DOHH2 (cell line): ENCODE results near the gene FARP2.

Experiments
- H3F3A ChIP-seq: fragments of 200-600 bp; sonication (generic), shearing (Covaris generic); 2 replicates; pipeline ENCODE4 v1.6.0; 2016; ENCODE audit warnings: antibody characterized with exemption, mild to moderate bottlenecking; ENCODE audit not compliant: control insufficient read depth, insufficient read depth
- H3K27ac ChIP-seq: fragments of 200-600 bp; sonication (generic); 2 replicates; pipeline ENCODE4 v1.5.1; 2014; ENCODE audit warnings: low read depth, mild to moderate bottlenecking, low read length, moderate library complexity
- H3K27me3 ChIP-seq: fragments of 200-600 bp; sonication (generic); 2 replicates; pipeline ENCODE4 v1.6.1; 2014; ENCODE audit warnings: mild to moderate bottlenecking, low read length, mixed read lengths; ENCODE audit not compliant: control insufficient read depth
- H3K36me3 ChIP-seq: fragments of 200-600 bp; sonication (generic); 2 replicates; pipeline ENCODE4 v1.6.1; 2014; ENCODE audit warnings: mild to moderate bottlenecking, low read length, moderate library complexity, mixed read lengths; ENCODE audit not compliant: control insufficient read depth
- H3K4me1 ChIP-seq: fragments of 200-600 bp; sonication (generic); 2 replicates; pipeline ENCODE4 v1.6.1; 2014; ENCODE audit warnings: mild to moderate bottlenecking, low read length, mixed read lengths; ENCODE audit not compliant: control insufficient read depth
- H3K4me2 ChIP-seq: fragments of 200-600 bp; sonication (generic); 2 replicates; pipeline ENCODE4 v1.6.0; 2014; ENCODE audit warnings: mild to moderate bottlenecking, low read length, moderate library complexity
- H3K4me3 ChIP-seq: fragments of 200-600 bp; sonication (generic); 2 replicates; pipeline ENCODE4 v1.5.1; 2014; ENCODE audit warnings: mild to moderate bottlenecking, low read length, mixed read lengths
- H3K79me2 ChIP-seq: fragments of 200-600 bp; sonication (generic); 2 replicates; pipeline ENCODE4 v1.6.1; 2014; ENCODE audit warnings: mild to moderate bottlenecking, low read length, mixed read lengths; ENCODE audit not compliant: control insufficient read depth
- H3K9me2 ChIP-seq: fragments of 200-600 bp; sonication (generic); replicated peaks from 2 replicates; pipeline ENCODE4 v1.6.1; 2014; ENCODE audit warnings: mild to moderate bottlenecking, low read length, mixed read lengths; ENCODE audit not compliant: control insufficient read depth
- H3K9me3 ChIP-seq: fragments of 200-600 bp; sonication (generic); 2 replicates; pipeline ENCODE4 v1.6.1; 2014; ENCODE audit warnings: antibody characterized with exemption, low read length, mixed read lengths; ENCODE audit not compliant: control insufficient read depth, insufficient read depth
- H4K20me1 ChIP-seq: fragments of 200-600 bp; sonication (generic); 2 replicates; pipeline ENCODE4 v1.6.0; 2014; ENCODE audit warnings: low read depth, mild to moderate bottlenecking, antibody characterized with exemption, low read length, moderate library complexity; ENCODE audit not compliant: control insufficient read depth, insufficient read depth
- CTCF ChIP-seq: fragments of 200-600 bp; sonication (generic); IDR thresholded peaks from one replicate; pipeline ENCODE4 v1.5.1; 2014; ENCODE audit warnings: antibody characterized with exemption, mild to moderate bottlenecking, low read depth, low read length; ENCODE audit not compliant: poor library complexity, severe bottlenecking
- EZH2phosphoT487 ChIP-seq: fragments of 200-600 bp; sonication (generic); IDR thresholded peaks from 2 replicates; pipeline ENCODE4 v1.6.1; 2017; ENCODE audit warnings: borderline replicate concordance, mild to moderate bottlenecking, antibody characterized with exemption, low read length, moderate library complexity, mixed read lengths

Gene FARP2

GRCh38 chr2:241492174-241492565 lies 136.1 kb downstream of the FARP2 start:
- H3K4me1 ChIP-seq: no peaks in the 10 kb centered on the region
- H3F3A ChIP-seq: no peaks in the 10 kb centered on the region
- H3K9me2 ChIP-seq: no peaks in the 10 kb centered on the region
- no peaks in the 10 kb centered on the region for H3K9me3 ChIP-seq
- no peak overlapping the region for H3K4me3 ChIP-seq
- no peaks in the 10 kb centered on the region for H3K27me3 ChIP-seq
- no peaks in the 10 kb centered on the region for H3K79me2 ChIP-seq
- no peak for TF ChIP-seq EZH2phosphoT487
- TF ChIP-seq CTCF: no peak
- H3K36me3 ChIP-seq: peaks cover 35% of the 10 kb centered on the region
- no peak overlapping the region for H3K27ac ChIP-seq
- H4K20me1 ChIP-seq: no peaks in the 10 kb centered on the region
- H3K4me2 ChIP-seq: no peak overlapping the region

GRCh38 chr2:241493092-241493491 lies 137.0 kb downstream of the FARP2 start:
- H3K9me2 ChIP-seq: no peaks in the 10 kb centered on the region
- peaks cover 37% of the 10 kb centered on the region for H3K36me3 ChIP-seq
- H4K20me1 ChIP-seq: no peaks in the 10 kb centered on the region
- H3K27me3 ChIP-seq: no peaks in the 10 kb centered on the region
- H3K4me2 ChIP-seq: no peak overlapping the region
- H3K9me3 ChIP-seq: no peaks in the 10 kb centered on the region
- H3K27ac ChIP-seq: no peak overlapping the region
- H3K4me3 ChIP-seq: no peak overlapping the region
- TF ChIP-seq EZH2phosphoT487 (no peak), CTCF (no peak)
- no peaks in the 10 kb centered on the region for H3F3A ChIP-seq
- no peaks in the 10 kb centered on the region for H3K4me1 ChIP-seq
- H3K79me2 ChIP-seq: no peaks in the 10 kb centered on the region

- peaks cover 49% of the 10 kb centered on the region for H3K36me3 ChIP-seq
- H3K4me2 ChIP-seq: no peak overlapping the region
- no peak for TF ChIP-seq CTCF
- TF ChIP-seq EZH2phosphoT487: no peak
- no peaks in the 10 kb centered on the region for H3K9me2 ChIP-seq
- no peaks in the 10 kb centered on the region for H3K4me1 ChIP-seq
- no peaks in the 10 kb centered on the region for H3K79me2 ChIP-seq
- no peaks in the 10 kb centered on the region for H3K9me3 ChIP-seq
- H3F3A ChIP-seq: no peaks in the 10 kb centered on the region
- no peak overlapping the region for H3K27ac ChIP-seq
- no peaks in the 10 kb centered on the region for H3K27me3 ChIP-seq
- no peak overlapping the region for H3K4me3 ChIP-seq
- no peaks in the 10 kb centered on the region for H4K20me1 ChIP-seq
Measured at GRCh38 chr2:241494311-241494908, 138.3 kb downstream of the FARP2 start.
